Erythroblast (primary cell): ENCODE data around the gene DNAJC1.

ENCODE experiments used
- DNase-seq, 2 experiments: peaks; one replicate each; lab custom pipeline; 2025; lab: John Stamatoyannopoulos, UW
- GATA1 ChIP-seq: IDR thresholded peaks from 2 replicates; pipeline ENCODE4 v1.6.1; 2011; ENCODE audit warnings: low read depth, mild to moderate bottlenecking, control low read depth, low read length, moderate library complexity
- POLR2A ChIP-seq: IDR thresholded peaks from 2 replicates; pipeline ENCODE4 v1.6.1; 2011; ENCODE audit warnings: mild to moderate bottlenecking, low read length

Gene DNAJC1

GRCh38 chr10:21989453-21990154 lies 13.9 kb downstream of the DNAJC1 start:
- TF ChIP-seq POLR2A: no peak
- no peak for TF ChIP-seq GATA1

GRCh38 chr10:21985541-21985940 lies 18.0 kb downstream of the DNAJC1 start:
- TF ChIP-seq GATA1 (no peak), POLR2A (no peak)
- DNase-seq: no peak

More at GRCh38 chr10:21989453-21990154, 13.9 kb downstream of the DNAJC1 start:
- DNase-seq: peak; percentile 68 to 71

GRCh38 chr10:21981118-21981517 lies 22.4 kb downstream of the DNAJC1 start:
- no peak for TF ChIP-seq POLR2A
- no peak for TF ChIP-seq GATA1
- no peak for DNase-seq

- no peak for DNase-seq
- TF ChIP-seq GATA1: no peak
- no peak for TF ChIP-seq POLR2A
Measured at GRCh38 chr10:21980691-21981090, 22.8 kb downstream of the DNAJC1 start.

GRCh38 chr10:21978191-21978862 lies 25.2 kb downstream of the DNAJC1 start:
- no peak for TF ChIP-seq POLR2A
- no peak for TF ChIP-seq GATA1
- no peak for DNase-seq

GRCh38 chr10:21976739-21977138 lies 26.8 kb downstream of the DNAJC1 start:
- no peak for TF ChIP-seq POLR2A
- no peak for TF ChIP-seq GATA1

GRCh38 chr10:21976280-21976679 lies 27.2 kb downstream of the DNAJC1 start:
- TF ChIP-seq GATA1 (no peak), POLR2A (no peak)
- DNase-seq: no peak

More at GRCh38 chr10:21976739-21977138, 26.8 kb downstream of the DNAJC1 start:
- no peak for DNase-seq

- DNase-seq: no peak
- no peak for TF ChIP-seq GATA1
- no peak for TF ChIP-seq POLR2A
Measured at GRCh38 chr10:21975378-21975990, 28.0 kb downstream of the DNAJC1 start.

GRCh38 chr10:21972584-21972983 lies 30.9 kb downstream of the DNAJC1 start:
- no peak for DNase-seq
- TF ChIP-seq GATA1: no peak
- no peak for TF ChIP-seq POLR2A

GRCh38 chr10:21969326-21970287 lies 33.9 kb downstream of the DNAJC1 start:
- DNase-seq: no peak
- no peak for TF ChIP-seq GATA1
- no peak for TF ChIP-seq POLR2A

GRCh38 chr10:21964983-21965665 lies 38.4 kb downstream of the DNAJC1 start:
- no peak for DNase-seq
- no peak for TF ChIP-seq GATA1
- TF ChIP-seq POLR2A: no peak

GRCh38 chr10:21962358-21962757 lies 41.2 kb downstream of the DNAJC1 start:
- peak in 1 of 2 experiments; percentile 53 for DNase-seq
- TF ChIP-seq GATA1 (no peak), POLR2A (no peak)
